ENCODE results near the gene CRYBA2.

CRYBA2 gene

DNA sequence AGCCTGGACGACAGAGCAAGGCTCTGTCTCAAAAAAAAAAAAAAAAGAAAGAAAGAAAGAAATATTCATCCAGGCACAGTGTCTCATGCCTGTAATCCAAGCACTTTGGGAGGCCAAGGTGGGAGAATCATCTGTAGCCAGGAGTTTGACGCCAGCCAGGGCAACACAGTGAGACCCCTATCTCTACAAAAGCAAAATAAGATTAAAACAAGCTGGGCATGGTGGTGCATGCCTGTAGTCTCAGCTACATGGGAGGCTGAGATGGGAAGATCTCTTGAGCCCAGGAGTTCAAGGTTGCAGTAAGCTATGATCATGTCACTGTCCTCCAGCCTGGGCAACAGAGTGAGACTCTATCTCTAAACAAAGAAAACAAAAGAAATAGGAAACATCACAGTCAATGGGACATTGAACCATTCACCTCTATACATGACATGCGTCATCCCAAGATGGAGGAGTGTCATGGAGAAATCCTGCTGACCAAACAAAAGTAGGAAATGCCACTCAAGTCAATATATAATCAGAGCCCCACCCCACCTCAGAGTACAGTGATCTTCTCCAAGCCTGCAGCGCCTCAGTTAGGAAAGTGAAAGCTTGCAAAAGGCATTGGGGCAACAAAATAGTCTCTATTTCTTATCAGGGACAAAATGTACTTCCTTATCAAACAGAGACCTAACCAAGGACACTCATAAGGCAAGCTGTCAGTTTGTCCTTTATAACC lies 18.0 kb downstream of the CRYBA2 start:
- no peak overlapping the region for H3K4me3 ChIP-seq (ENCODE audit: low read length)
- TF ChIP-seq, protein P1, sequence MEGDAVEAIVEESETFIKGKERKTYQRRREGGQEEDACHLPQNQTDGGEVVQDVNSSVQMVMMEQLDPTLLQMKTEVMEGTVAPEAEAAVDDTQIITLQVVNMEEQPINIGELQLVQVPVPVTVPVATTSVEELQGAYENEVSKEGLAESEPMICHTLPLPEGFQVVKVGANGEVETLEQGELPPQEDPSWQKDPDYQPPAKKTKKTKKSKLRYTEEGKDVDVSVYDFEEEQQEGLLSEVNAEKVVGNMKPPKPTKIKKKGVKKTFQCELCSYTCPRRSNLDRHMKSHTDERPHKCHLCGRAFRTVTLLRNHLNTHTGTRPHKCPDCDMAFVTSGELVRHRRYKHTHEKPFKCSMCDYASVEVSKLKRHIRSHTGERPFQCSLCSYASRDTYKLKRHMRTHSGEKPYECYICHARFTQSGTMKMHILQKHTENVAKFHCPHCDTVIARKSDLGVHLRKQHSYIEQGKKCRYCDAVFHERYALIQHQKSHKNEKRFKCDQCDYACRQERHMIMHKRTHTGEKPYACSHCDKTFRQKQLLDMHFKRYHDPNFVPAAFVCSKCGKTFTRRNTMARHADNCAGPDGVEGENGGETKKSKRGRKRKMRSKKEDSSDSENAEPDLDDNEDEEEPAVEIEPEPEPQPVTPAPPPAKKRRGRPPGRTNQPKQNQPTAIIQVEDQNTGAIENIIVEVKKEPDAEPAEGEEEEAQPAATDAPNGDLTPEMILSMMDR (conservative IDR thresholded peaks at IDR 0.05; ENCODE audit: low read depth, low read length): no peak
- DNase-seq (ENCODE audit: low read depth): no peak

- H3K4me3 ChIP-seq (ENCODE audit: low read length): no peak overlapping the region
- TF ChIP-seq, protein P1 (conservative IDR thresholded peaks at IDR 0.05; ENCODE audit: low read depth, low read length): no peak
- DNase-seq (ENCODE audit: low read depth): no peak
These were observed 22.3 kb downstream of the CRYBA2 start for GRCh38 chr2:218970894-218971293.

DNA sequence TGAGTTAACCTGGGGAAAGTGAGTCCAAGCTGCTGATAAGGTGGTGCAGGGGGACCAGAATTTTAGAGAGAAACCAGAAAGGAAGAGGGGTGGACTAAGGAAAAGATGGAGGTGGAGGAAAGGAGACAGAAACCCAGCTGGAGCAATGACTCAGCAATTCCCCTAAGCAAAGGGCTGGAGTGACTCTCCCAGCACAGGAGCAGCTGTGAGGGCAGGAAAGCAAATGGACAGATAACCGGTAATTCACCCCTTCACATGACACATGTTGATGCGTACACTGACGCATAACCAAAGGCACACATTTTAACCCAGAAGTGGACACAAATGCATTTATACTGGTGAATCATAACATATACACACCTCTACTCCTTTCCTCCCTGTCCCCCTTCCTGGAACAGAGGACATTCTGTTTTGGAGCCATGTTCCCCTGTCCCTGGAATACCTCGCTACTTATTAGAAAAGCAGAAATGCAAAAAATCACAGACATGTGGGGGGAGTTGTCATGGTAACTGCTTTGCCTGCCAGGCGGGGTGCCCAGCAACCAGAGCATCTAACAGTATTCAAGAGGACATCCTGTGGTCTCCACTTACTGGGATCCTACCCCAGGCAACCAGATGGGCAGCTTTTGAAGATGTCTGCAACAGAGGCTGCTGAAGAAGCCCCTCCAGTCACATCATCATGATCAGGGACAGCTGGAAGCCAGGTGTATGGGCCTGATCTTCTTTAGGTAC lies 29.0 kb downstream of the CRYBA2 start:
- TF ChIP-seq, protein P1 (conservative IDR thresholded peaks at IDR 0.05; ENCODE audit: low read depth, low read length): no peak
- H3K4me3 ChIP-seq (ENCODE audit: low read length): no peak overlapping the region
- DNase-seq (ENCODE audit: low read depth): no peak

GRCh38 chr2:218963601-218964000 lies 29.6 kb downstream of the CRYBA2 start:
- DNase-seq (ENCODE audit: low read depth): no peak
- no peak overlapping the region for H3K4me3 ChIP-seq (ENCODE audit: low read length)

DNA sequence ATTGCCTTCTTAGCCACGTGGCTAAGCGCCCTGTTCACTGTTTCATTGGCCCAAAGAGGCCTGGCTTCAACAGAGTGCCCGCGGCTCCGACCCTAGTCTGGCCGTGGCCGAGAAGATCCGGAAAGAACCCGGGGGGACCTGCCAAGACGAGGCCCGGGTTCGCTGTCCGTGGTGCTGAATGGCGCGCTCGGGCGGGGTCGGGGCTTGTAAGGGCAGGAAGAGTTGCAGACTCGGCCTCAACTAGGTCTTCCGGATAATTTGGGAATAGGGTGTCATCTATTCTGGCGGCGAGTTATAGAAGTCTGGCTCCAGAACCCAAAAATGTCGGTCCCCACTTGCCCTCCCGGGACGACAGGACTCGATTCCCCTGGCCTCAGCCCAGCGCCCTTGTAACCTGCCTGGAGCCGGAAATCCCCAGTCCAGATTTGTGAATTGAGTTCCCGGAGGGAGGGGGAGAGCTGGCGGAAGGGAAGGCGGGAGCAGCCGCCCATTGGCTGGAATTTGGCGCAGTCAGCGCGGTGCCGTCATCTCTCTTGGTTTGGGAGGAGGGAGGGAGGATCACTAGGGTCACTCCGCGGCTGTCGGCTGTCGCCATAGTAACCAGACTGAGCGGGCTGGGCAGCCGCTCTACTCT lies 30.2 kb downstream of the CRYBA2 start:
- H3K4me3 ChIP-seq (ENCODE audit: low read length): peak overlapping the region; percentile 14
- TF ChIP-seq, protein P1 (conservative IDR thresholded peaks at IDR 0.05; ENCODE audit: low read depth, low read length): no peak
- no peak for DNase-seq (ENCODE audit: low read depth)

More at GRCh38 chr2:218963601-218964000, 29.6 kb downstream of the CRYBA2 start:
- TF ChIP-seq, protein P1 (conservative IDR thresholded peaks at IDR 0.05; ENCODE audit: low read depth, low read length): no peak

DNA sequence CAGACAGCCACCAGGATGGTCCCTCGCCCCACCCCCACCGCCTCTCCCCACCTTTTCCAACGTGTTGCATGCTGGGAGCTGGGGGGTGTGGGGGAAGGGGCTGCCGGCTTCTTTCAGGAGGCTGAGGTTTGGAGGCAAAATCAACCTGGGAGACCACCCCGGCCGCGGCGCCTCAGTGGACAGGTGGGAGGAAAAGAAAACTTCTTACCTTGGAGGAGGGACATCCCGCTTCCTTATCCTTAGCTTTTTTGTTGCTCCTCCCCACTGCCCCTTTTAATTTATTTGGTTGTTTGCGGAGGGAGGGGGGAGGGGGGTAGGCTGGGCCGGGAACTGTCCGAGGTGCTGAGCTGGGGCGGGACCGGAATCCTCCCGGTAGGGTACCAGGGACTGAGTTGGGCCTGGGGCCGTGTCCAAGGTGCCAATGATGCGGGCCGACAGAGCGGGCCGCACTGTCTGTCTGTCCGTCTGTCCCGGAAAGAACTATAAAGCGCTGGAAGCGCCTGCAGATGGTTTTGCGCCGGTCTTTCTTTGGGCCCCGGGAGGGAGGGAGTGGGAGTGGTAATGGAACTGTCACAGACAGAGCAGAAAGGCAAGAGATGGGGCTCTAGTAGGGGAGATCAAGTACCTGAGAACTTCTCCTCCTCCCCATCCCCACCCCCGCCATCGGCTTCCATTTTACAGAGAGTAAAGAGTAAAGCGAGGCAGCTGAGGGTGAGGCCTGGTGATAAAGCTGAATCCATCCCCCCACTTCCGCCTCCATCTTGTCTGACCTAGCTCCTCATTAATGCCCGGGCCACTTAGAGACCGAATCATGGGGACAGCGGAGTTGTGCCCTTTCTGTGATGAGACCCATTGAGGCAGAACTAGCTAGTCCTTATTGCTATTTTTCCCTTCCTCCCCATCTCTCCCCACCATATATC lies 31.3 kb downstream of the CRYBA2 start:
- TF ChIP-seq, protein P1 (conservative IDR thresholded peaks at IDR 0.05; ENCODE audit: low read depth, low read length): no peak
- H3K4me3 ChIP-seq (ENCODE audit: low read length): no peak overlapping the region
- no peak for DNase-seq (ENCODE audit: low read depth)
